ENCODE data around the gene ESRRA.

The ESRRA gene

GRCh38 chr11:64339754-64340408, 34.6 kb downstream of the ESRRA start, which contains the start of gene CCDC88B:
Gene CCDC88B, plus strand, starts transcription at chr11:64340204. Its CDS starts 63 bp downstream, at chr11:64340267.
- H2AFZ ChIP-seq (ENCODE audit: low read depth): peak within 1 kb of the TSS; percentile 50
- H3K79me2 ChIP-seq (ENCODE audit: insufficient read depth, low read depth): no peaks in the 10 kb centered on the region
- no peaks in the 10 kb centered on the region for H3K27me3 ChIP-seq (ENCODE audit: insufficient read depth, low read depth)
- peak within 1 kb of the TSS; percentile 25 for H3K27ac ChIP-seq
- no peak within 1 kb of the TSS for H3K4me3 ChIP-seq (IDR thresholded peaks at IDR 0.05; ENCODE audit: insufficient read depth, low read depth, low read length)
- H3K9ac ChIP-seq: peak within 1 kb of the TSS; percentile 51; the same call in 1 of the 2 replicates
- H3K36me3 ChIP-seq (ENCODE audit: insufficient read depth): no peaks in the 10 kb centered on the region
- TF ChIP-seq CTCF (conservative IDR thresholded peaks at IDR 0.05; ENCODE audit: low read depth, low read length): no peak
- H4K20me1 ChIP-seq (ENCODE audit: insufficient read depth): no peaks in the 10 kb centered on the region
- peaks cover 45% of the 10 kb centered on the region for H3K4me1 ChIP-seq (ENCODE audit: low read depth, poor library complexity, severe bottlenecking)
- H3K4me2 ChIP-seq: peak within 1 kb of the TSS; percentile 97

- H3K79me2 ChIP-seq (ENCODE audit: insufficient read depth, low read depth): no peaks in the 10 kb centered on the region
- H3K36me3 ChIP-seq (ENCODE audit: insufficient read depth): no peaks in the 10 kb centered on the region
- peak overlapping the region; percentile 97 for H3K4me2 ChIP-seq
- peak overlapping the region; percentile 51; the same call in 1 of the 2 replicates for H3K9ac ChIP-seq
- peak overlapping the region; percentile 50; the same call in 1 of the 2 replicates for H2AFZ ChIP-seq (ENCODE audit: low read depth)
- H3K4me1 ChIP-seq (ENCODE audit: low read depth, poor library complexity, severe bottlenecking): peaks cover 36% of the 10 kb centered on the region
- no peak overlapping the region for H3K4me3 ChIP-seq (IDR thresholded peaks at IDR 0.05; ENCODE audit: insufficient read depth, low read depth, low read length)
- H3K27me3 ChIP-seq (ENCODE audit: insufficient read depth, low read depth): no peaks in the 10 kb centered on the region
- no peak for TF ChIP-seq CTCF (conservative IDR thresholded peaks at IDR 0.05; ENCODE audit: low read depth, low read length)
- H3K27ac ChIP-seq: peak overlapping the region; percentile 25
- no peaks in the 10 kb centered on the region for H4K20me1 ChIP-seq (ENCODE audit: insufficient read depth)
These were observed 35.5 kb downstream of the ESRRA start for GRCh38 chr11:64340671-64341335.

- H3K27me3 ChIP-seq (ENCODE audit: insufficient read depth, low read depth): no peaks in the 10 kb centered on the region
- H3K27ac ChIP-seq: no peak overlapping the region
- H3K36me3 ChIP-seq (ENCODE audit: insufficient read depth): no peaks in the 10 kb centered on the region
- no peak overlapping the region for H3K9ac ChIP-seq
- H4K20me1 ChIP-seq (ENCODE audit: insufficient read depth): no peaks in the 10 kb centered on the region
- peaks cover 31% of the 10 kb centered on the region for H3K4me1 ChIP-seq (ENCODE audit: low read depth, poor library complexity, severe bottlenecking)
- no peak overlapping the region for H2AFZ ChIP-seq (ENCODE audit: low read depth)
- no peak for TF ChIP-seq CTCF (conservative IDR thresholded peaks at IDR 0.05; ENCODE audit: low read depth, low read length)
- no peaks in the 10 kb centered on the region for H3K79me2 ChIP-seq (ENCODE audit: insufficient read depth, low read depth)
- no peak overlapping the region; the same call in 1 of the 2 replicates for H3K4me2 ChIP-seq
- no peak overlapping the region for H3K4me3 ChIP-seq (IDR thresholded peaks at IDR 0.05; ENCODE audit: insufficient read depth, low read depth, low read length)
These were observed 36.1 kb downstream of the ESRRA start for GRCh38 chr11:64341429-64341828.

- no peaks in the 10 kb centered on the region for H3K27me3 ChIP-seq (ENCODE audit: insufficient read depth, low read depth)
- H3K4me3 ChIP-seq (IDR thresholded peaks at IDR 0.05; ENCODE audit: insufficient read depth, low read depth, low read length): no peak overlapping the region
- peaks cover 29% of the 10 kb centered on the region for H3K4me1 ChIP-seq (ENCODE audit: low read depth, poor library complexity, severe bottlenecking)
- H3K79me2 ChIP-seq (ENCODE audit: insufficient read depth, low read depth): no peaks in the 10 kb centered on the region
- no peaks in the 10 kb centered on the region for H4K20me1 ChIP-seq (ENCODE audit: insufficient read depth)
- H3K36me3 ChIP-seq (ENCODE audit: insufficient read depth): no peaks in the 10 kb centered on the region
- no peak overlapping the region for H3K9ac ChIP-seq
- H2AFZ ChIP-seq (ENCODE audit: low read depth): no peak overlapping the region
- H3K27ac ChIP-seq: no peak overlapping the region
- peak; percentile 41 for TF ChIP-seq CTCF (conservative IDR thresholded peaks at IDR 0.05; ENCODE audit: low read depth, low read length)
- peak overlapping the region; percentile 39; the same call in 1 of the 2 replicates for H3K4me2 ChIP-seq
These were observed 36.8 kb downstream of the ESRRA start for GRCh38 chr11:64341851-64342791.
